GM21515 (cell line): ENCODE results near the gene TRAPPC3.
"Not testable (repeated sequence)": the region's sequence is repeated elsewhere in the genome, so short reads cannot be mapped to it uniquely, and the experiment has no call there.

ENCODE experiments used
- ATAC-seq: cut with Tn5 transposase; IDR thresholded peaks from one replicate; pipeline ENCODE4 v1.9.1; 2021; ENCODE audit not compliant: unreplicated experiment

Gene TRAPPC3

DNA sequence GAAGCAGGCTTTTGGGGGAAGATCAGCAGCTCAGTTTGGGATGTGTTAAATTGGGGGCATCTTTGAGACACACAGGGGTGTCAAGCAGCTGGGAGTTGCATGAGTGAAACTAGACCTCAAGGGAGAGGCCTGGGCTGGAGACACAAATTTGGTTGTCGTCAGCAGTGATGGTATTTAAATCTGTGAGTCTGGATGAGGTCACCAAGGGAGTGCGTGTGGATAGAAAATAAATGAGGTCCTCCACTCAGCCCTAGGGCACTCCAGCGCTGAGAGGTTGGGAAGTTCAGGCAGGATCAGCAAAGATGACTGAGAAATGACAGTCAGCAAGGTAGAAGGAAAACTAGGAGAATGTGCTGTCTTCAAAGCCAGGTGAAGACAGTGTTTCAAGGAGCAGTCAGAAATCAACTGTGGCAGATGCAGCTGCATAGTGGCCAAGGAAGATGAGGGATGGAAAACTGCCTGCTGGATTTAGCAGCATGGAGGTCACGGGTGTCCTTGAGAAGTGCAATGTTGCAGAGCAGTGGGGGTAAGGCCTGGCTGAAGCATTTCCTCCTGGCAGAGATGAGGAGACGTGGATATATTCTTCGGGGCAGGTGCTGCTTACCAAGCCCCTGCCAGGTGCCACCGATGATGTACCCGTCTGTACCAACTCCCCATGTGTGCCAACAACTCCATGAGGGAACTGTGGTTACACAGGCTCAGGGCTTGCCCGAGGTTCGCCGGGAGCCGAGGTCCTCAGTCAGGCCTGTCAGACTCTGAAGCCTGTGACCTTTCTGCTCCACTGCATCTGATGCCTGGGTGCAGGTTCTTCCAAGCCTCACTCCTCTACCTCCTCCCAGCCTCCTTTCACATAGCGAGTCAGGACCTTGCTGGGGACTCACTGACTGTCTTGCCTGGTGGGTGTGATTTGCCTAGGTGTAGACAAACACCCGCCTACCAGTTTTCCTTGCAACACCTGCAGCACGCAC is 17.9 kb upstream of the TRAPPC3 start:
- ATAC-seq, result no peak

DNA sequence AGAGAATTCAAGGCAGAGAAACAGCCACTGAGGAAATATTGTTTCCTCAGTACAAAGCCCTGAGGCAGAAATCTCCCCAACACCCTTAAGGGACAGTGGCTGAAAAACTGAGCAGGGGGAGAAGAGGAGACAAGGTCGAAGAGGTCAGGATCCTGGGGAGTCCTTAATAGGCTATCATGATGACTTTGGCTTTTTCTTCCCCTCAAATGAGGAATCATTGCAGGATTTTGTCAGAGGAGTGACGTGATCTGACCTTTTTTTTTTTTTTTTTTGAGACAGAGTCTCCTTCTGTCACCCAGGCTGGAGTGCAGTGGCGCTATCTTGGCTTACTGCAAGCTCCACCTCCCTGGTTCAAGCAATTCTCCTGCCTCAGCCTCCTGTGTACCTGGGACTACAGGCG is 16.9 kb upstream of the TRAPPC3 start:
- ATAC-seq, result no peak

DNA sequence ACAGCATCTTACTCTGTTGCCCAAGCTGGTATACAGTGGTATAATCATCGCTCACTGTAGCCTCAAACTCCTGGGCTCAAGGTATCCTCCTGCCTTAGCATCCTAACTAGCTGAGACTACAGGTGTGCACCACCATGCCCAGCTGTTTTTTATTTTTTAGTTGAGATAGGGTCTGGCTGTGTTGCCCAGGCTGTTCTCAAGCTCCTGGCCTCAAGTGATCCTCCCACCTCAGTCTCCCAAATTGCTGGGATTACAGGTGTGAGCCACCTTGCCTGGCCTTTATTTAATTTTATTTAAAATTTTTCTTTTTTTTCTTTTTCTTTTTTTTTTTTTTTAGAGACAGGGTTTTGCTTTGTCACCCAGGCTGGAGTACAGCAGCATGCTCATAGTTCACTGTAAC is 15.9 kb upstream of the TRAPPC3 start:
- ATAC-seq, result no peak

GRCh38 chr1:36164361-36164760 is 15.1 kb upstream of the TRAPPC3 start:
- no peak for ATAC-seq

GRCh38 chr1:36163426-36163825 is 14.1 kb upstream of the TRAPPC3 start:
- ATAC-seq, result no peak

DNA sequence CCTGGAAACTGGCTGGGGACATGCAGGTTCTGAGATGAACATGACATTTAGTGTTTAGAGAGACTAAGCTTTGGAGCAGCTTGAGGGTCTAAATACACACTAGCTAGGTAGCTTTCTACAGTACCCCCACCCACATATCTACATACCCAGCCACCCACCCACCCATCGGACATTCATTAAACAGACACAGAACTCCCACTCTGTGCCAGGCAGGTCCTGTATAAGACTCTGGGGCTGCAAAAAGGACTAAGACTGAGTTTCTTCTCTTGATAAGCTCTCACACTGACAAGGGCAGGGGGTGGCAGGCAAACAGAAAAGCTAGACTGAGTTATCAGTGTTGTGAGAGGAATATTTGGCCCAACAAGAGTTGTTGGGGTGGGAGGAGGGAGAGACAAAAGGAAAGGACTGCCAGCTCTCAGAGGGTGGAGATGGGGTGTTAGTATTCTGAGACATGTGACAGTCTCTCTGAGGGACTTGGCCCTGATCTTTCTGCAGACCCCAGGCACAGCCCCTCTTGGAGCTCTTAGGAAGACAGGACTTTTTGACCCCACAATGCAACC is 13.5 kb upstream of the TRAPPC3 start:
- ATAC-seq, result no peak

DNA sequence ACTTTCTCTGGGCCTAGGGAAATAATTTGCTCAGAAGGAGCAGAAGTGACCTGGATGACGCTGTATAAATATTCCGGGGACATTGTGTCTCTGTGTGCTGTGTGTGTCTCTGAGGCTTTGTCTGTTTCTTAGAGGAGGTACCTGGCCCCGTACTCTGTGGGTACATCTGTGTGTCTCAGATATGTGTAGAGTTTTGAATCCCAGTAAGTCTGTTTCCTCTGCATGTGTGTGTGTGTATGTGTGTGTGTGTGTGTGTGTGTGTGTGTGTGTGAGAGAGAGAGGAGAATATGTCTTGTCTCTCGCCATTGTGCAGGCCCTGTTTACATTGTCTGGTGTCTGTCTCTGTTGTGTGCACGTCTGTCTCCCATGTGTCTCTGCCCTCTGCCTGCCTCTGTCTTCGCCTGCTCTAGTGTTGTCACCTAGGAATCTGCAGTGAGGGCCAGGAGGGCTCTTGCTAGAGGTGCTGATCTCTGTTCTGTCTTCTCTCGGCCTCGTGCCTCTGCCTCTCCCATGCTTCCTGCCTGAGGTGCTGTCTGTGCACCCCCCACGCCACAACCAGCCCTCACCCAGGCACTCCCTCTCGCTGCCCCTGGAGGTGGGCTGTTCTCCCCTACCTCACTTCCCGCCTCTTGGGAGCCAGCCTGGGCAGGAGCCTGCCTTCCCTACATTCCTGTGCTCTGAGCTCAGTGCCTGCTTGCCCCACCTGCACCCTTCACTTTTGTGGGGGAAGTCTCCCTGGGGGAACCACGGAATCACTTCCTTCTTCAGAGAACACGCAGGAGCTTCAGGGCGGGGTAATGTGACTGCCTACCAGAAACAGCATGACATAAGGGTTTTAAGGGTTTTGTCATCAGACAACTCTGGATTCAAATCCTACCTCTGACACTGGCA is 12.6 kb upstream of the TRAPPC3 start:
- peak; percentile 43 for ATAC-seq

DNA sequence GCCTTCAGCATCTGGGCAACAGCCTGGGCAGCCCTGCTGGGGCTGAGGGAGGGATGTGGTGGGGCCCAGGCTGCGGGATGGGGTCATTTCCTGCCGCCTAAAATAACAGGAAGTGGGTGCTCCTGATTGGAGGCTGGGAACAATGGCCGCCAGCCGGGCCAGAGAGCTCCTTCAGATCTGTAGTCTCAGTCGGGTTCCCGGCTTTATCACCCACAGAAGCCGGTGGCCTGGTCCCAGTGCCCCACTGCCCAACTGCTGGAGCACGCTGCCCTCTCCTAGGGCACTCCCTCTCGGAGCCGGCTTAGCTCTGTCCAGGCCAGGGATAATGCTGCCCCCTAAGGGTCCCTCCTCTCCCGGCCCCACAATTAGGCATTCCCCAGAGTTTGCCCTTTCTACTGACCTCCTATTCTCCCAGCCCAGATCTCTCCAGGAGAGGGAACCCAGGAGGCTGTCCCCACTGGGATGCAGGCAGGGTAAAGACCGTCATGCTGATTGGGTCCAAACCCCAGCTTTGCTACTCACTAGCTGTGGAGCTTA is 11.7 kb upstream of the TRAPPC3 start:
- ATAC-seq, result no peak

- no peak for ATAC-seq
Measured at GRCh38 chr1:36160388-36160948, 11.2 kb upstream of the TRAPPC3 start.

GRCh38 chr1:36159614-36160387 is 10.5 kb upstream of the TRAPPC3 start:
- ATAC-seq, result no peak

DNA sequence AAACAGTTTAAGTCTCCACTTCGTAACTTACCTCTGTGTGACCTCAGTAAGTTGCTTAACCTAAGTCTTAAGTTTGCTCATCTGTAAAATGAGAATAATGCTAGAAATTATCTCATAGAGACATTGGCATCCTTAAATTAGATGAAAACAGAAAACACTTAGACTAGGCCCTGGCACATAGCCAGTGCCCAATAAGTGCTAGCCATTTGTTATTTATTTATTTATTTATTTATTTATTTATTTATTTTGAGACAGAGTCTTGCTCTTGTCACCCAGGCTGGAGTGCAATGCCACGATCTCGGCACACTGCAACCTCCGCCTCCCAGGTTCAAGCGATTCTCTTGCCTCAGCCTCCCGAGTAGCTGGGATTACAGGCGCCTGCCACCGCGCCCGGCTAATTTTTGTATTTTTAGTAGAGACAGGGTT is 9.6 kb upstream of the TRAPPC3 start:
- not testable (repeated sequence) for ATAC-seq

DNA sequence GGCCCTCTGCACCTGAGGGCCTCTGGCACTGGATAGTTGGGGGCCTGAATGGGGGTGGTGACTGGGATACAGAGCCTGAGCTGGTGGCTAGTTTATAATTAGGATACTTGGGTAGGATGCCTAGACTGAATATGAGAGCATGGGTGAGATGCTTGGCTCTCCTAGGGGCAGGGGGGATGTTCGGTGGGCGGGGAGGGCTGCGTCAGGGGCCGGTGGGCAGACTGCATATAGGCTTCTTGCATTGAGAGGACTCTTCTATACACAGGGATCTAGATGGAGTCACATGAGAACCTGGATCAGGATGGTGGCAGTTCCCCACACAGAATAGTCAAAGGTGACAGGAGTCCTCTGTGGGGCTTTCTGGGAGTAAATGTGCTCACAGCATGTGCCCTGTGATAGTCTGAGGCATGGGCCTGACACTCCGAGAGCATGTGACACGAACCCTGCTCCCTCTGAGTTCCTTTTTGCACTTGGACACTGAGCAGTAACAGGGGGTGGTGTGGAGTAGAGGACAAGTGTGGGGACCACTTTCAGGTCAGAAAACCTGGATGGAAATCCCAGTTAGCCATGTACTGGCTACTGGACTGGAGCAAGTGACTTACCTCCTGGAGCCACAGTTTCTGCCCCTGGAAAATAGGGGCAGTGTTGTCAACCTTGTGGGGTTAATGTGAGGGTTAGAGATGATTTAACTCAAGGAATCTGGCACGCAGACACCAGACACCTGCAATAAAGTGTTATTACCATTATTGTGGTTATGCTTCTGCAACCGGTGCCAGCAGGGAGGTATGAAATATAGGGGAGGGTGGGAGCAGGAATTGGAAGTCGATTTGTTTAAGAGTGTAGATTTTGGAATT is 8.9 kb upstream of the TRAPPC3 start:
- ATAC-seq, result no peak

DNA sequence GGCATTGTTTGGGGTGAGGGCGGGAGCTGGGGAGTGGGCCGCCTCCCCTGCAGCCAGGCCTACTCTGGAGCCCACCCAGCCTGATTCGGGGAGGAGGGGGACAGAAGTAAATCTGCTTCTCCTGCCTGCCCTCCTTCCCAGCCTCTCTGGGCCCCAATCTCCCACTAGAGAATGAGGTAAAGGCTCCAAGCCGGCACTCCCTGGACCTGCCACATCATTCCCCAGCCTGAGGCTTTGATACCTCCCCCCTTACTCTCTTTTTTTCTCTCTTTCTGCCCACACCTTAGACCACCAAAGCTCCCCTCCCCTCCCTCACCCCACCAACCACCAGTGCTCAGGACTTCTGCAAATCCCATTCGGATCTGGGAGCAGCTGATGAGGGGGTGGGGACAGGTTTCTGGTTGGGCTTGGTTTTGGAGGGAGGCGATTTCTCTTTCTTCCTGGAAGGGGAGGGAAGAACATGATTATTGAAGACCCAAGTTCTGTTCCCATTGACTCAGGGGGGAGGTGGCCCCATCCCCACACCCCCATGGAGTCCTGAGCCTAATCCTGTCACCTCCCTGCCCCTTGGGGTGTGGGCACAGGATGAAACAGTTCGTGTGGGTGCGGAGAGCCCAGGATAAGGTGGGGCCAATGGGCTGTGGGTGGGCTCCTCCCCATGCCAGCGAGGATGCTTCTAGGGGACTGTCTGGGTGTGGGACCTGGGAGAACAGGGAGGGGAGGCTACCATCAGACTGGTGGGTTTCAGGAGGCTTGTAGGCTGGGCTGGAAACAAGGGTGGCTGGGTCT is 8.0 kb upstream of the TRAPPC3 start:
- ATAC-seq, result no peak

- no peak for ATAC-seq
Measured at GRCh38 chr1:36156329-36157114, 7.2 kb upstream of the TRAPPC3 start.

DNA sequence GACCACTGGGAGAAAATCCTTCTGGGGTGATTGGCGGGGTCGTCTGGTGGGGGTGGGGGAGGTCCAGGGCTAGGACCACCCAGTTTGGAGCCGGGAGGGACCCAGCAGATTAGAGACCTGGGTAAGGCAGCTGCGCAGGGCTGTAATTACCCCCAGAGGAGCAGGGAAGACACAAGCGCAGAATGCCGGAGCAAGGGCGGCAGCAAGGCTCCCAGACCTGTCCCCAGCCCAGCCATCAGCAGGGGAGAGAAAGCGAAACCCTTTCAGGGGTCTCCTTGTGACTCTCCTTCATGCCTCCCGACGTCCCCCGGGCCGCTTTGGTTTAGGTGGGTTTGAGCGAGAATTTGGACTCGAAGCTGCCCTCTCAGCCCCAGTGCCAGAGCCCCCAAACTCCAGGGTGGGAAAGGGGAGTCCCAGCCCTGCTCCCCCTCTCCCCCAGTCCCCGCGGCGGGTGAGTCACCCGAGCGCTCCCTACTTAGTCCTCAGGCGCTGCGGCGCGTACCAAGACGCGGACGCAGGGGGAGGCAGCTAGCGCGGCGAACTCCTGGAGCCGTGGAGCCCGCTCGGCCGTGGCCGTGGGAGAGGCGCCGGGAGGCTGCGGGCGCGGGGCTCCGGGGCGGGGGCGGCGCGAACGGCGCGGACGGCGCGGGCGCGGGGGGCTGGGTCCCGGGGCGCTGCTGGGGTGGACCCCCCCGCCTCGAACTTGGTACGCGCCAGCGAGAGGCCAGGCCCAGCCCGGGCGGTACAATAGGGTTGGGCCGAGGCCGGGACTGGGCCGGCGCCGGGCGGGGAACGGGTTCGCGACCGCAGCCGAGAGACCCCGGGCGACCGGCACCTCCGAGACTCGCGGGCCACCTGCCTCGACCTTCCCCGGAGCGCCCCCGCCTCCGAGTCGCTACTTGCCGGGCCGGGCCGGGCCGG is 6.4 kb upstream of the TRAPPC3 start, which contains the start of gene MAP7D1:
Gene MAP7D1, plus strand, starts transcription at position 753 of the 921 bp plus-strand sequence. CDS start 258 bp downstream, outside the sequence.
- ATAC-seq, result peak; percentile 43

GRCh38 chr1:36154765-36155407 is 5.6 kb upstream of the TRAPPC3 start:
- no peak for ATAC-seq
